WTC11 (cell line): Measurements from ENCODE around the gene YBX3.

Experiments
- ELF4 ChIP-seq: sonication (generic); formaldehyde crosslinking; IDR thresholded peaks from 2 replicates; pipeline ENCODE4 v1.8.1; 2022; ENCODE audit warnings: low read depth, mild to moderate bottlenecking, moderate library complexity, missing genetic modification reagents
- IRF2 ChIP-seq: sonication (generic); formaldehyde crosslinking; IDR thresholded peaks from 2 replicates; pipeline ENCODE4 v1.8.0; 2022; ENCODE audit warnings: low read depth, missing genetic modification reagents, borderline replicate concordance
- TF ChIP-seq, protein P1 (sequence below): fragments of 250-450 bp; sonication (Bioruptor Pico); IDR thresholded peaks from 2 replicates; pipeline ENCODE4 v1.9.0; 2021; ENCODE audit warnings: mild to moderate bottlenecking
- TF ChIP-seq, protein P2 (sequence below): fragments of 200-600 bp; IDR thresholded peaks from 2 replicates; pipeline ENCODE4 v1.8.0; 2022; ENCODE audit warnings: antibody characterized with exemption
- TF ChIP-seq, protein P3 (sequence below): sonication (generic); formaldehyde crosslinking; IDR thresholded peaks from 2 replicates; pipeline ENCODE4 v1.8.0; 2022; ENCODE audit warnings: missing genetic modification reagents

DNA sequence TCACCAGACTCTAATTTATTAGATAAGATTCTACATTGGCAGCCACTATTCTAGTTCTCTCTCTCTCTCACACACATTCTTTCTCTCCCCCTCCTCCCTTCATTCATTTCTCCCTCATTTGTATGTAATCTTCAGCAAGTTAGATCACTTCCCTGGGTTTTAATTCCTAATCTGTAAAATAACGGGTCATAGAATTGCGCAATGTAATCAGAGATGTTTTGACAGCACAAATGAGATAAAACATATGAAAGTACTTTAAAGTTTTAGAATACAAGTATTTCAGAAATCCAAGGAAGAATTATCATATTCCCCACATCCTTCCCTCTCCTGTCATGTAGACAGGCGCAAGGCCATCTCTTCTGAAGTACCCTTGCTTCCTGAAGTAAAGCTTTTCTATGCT lies 70.9 kb downstream of the YBX3 start:
- TF ChIP-seq, protein P1, sequence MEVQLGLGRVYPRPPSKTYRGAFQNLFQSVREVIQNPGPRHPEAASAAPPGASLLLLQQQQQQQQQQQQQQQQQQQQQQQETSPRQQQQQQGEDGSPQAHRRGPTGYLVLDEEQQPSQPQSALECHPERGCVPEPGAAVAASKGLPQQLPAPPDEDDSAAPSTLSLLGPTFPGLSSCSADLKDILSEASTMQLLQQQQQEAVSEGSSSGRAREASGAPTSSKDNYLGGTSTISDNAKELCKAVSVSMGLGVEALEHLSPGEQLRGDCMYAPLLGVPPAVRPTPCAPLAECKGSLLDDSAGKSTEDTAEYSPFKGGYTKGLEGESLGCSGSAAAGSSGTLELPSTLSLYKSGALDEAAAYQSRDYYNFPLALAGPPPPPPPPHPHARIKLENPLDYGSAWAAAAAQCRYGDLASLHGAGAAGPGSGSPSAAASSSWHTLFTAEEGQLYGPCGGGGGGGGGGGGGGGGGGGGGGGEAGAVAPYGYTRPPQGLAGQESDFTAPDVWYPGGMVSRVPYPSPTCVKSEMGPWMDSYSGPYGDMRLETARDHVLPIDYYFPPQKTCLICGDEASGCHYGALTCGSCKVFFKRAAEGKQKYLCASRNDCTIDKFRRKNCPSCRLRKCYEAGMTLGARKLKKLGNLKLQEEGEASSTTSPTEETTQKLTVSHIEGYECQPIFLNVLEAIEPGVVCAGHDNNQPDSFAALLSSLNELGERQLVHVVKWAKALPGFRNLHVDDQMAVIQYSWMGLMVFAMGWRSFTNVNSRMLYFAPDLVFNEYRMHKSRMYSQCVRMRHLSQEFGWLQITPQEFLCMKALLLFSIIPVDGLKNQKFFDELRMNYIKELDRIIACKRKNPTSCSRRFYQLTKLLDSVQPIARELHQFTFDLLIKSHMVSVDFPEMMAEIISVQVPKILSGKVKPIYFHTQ (CRISPR knock-in tag), result no peak
- TF ChIP-seq, protein P2, sequence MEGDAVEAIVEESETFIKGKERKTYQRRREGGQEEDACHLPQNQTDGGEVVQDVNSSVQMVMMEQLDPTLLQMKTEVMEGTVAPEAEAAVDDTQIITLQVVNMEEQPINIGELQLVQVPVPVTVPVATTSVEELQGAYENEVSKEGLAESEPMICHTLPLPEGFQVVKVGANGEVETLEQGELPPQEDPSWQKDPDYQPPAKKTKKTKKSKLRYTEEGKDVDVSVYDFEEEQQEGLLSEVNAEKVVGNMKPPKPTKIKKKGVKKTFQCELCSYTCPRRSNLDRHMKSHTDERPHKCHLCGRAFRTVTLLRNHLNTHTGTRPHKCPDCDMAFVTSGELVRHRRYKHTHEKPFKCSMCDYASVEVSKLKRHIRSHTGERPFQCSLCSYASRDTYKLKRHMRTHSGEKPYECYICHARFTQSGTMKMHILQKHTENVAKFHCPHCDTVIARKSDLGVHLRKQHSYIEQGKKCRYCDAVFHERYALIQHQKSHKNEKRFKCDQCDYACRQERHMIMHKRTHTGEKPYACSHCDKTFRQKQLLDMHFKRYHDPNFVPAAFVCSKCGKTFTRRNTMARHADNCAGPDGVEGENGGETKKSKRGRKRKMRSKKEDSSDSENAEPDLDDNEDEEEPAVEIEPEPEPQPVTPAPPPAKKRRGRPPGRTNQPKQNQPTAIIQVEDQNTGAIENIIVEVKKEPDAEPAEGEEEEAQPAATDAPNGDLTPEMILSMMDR, result no peak
- TF ChIP-seq, protein P3, sequence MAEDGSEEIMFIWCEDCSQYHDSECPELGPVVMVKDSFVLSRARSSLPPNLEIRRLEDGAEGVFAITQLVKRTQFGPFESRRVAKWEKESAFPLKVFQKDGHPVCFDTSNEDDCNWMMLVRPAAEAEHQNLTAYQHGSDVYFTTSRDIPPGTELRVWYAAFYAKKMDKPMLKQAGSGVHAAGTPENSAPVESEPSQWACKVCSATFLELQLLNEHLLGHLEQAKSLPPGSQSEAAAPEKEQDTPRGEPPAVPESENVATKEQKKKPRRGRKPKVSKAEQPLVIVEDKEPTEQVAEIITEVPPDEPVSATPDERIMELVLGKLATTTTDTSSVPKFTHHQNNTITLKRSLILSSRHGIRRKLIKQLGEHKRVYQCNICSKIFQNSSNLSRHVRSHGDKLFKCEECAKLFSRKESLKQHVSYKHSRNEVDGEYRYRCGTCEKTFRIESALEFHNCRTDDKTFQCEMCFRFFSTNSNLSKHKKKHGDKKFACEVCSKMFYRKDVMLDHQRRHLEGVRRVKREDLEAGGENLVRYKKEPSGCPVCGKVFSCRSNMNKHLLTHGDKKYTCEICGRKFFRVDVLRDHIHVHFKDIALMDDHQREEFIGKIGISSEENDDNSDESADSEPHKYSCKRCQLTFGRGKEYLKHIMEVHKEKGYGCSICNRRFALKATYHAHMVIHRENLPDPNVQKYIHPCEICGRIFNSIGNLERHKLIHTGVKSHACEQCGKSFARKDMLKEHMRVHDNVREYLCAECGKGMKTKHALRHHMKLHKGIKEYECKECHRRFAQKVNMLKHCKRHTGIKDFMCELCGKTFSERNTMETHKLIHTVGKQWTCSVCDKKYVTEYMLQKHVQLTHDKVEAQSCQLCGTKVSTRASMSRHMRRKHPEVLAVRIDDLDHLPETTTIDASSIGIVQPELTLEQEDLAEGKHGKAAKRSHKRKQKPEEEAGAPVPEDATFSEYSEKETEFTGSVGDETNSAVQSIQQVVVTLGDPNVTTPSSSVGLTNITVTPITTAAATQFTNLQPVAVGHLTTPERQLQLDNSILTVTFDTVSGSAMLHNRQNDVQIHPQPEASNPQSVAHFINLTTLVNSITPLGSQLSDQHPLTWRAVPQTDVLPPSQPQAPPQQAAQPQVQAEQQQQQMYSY (CRISPR knock-in tag), result no peak
- no peak for TF ChIP-seq ELF4
- no peak for TF ChIP-seq IRF2 (CRISPR knock-in tag)
